ENCODE measurements around the gene GAS2L2.

Gene GAS2L2

DNA sequence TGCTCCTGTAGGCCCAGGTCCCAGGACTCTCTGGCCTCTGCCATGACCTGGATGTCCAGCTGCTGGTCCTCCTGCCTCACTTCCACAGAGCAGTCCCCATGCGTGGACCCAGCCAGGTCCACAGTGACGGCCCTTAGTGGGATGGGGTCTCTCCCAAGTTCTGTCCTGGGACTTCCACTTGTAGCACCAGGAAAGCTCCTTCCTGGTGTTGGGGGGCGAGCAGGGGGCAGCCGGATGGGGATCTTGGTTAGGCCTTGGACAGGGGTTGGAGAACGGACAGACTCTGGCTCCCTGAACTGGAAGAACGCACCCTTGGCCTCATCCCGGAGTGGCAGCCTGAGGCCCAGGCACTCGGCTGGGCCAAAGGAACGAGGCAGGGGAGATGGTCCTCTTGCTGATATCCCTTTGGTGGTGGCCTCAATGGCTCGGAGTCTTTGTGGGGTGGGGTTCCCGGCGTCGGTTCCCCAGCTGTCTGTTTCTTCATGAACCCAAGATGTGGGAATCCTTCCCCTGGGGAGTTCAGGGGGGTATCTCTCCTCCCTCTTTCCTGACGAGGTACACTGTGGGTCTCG is 7.2 kb downstream of the GAS2L2 start:
- no peak for DNase-seq (ENCODE audit: low spot score)

DNA sequence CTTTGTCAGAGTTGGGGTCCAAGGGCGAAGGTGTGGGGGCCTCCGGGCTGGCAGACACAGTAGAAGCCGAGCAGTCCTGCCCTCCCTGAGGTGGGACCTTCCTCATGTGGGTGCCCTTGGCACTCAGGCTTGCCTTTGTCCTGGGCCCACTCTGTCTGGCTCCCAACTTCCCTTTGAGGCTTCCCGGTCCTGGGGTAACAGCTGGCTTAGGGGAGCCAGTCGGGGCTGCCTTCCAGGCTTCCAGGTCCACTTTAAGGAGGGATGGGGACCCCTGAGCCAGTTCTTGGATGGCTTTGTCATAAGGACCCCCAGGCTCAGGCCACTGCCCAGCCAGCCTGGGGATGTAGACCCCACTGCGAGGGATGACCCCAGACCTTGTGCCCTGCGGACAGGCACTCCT is 7.8 kb downstream of the GAS2L2 start:
- no peak for DNase-seq (ENCODE audit: low spot score)

DNA sequence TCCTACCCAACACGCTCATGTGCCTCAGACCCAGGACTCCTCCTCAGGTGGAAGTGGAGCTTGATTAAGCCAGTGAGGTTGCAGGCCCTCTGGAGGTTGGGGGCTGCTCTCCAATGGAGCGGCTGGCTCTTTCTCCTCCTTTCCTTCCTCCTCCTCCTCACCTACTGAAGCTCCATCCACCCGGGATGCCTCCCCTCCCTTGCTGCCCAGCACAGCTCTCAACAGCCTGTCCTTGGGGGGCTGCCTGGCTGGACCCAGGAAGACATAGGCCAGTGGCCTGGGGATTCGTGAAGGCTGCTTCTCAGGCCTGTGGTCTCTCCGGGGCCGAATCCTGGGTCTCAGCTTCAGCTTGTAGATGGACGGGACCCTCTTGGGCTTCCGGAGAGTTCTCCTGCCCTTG is 8.2 kb downstream of the GAS2L2 start:
- DNase-seq (ENCODE audit: low spot score) = no peak

DNA sequence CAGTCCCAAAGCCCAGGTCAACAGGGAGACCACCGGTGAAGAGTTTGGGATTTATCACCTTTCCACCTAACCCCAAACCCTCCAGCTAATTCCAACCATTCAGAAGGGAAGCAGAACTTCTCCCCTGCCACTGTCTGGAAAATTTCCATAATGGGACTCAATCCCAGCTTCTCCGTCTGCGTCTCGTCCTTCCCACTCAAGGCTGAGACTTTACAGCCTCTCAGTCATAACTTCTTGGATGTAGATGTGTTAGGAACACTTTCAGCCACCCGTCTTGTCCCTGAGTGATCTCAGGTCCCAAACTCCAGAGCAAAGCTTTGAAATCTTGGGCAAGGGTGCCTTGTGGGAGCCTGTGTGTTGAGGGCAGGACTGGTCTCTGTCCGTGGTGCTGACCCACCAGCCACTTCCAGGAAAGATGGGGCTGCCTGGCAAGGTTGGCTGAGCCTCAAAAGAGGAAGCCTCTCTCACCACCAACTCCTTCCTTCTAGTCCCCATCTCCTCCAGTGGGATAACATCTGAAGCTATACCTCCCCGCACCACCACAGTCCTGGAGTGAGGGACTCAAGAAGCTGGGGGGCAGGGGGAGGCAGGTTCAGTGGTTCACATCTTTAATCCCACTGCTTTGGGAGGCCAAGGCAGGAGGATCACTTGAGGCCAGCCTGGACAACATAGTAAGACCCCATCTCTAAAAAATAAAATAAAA is 9.3 kb downstream of the GAS2L2 start:
- DNase-seq (ENCODE audit: low spot score) = peak; percentile 74

DNA sequence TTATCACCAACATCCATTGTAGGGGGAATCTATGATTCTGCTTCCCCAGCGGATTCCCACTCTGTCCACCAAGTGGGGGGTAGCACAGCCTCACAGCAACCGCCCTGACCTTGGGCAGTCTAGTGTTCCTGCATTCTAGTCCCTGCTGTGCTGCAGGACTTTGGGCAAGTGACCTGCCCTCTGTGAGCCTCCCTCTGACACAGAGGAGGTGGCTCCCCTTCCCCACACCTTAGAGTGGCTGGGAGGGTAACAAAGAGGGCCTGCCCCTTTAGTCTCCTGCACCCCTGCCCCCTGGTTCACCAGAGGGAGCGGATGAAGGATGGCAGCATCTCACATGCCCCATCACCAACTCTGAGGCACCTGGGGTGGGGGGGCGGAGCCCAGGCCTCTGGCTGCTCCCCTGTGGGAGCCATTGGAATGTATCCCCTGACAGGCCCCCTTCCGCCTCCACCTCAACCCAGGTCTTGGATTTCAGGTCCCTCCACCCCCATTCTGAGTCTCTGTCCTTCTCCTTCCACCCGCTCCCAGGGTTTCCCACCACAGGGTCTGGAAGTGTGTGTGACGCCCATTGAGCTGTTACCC is 10.1 kb downstream of the GAS2L2 start:
- peak; percentile 4 for DNase-seq (ENCODE audit: low spot score)

DNA sequence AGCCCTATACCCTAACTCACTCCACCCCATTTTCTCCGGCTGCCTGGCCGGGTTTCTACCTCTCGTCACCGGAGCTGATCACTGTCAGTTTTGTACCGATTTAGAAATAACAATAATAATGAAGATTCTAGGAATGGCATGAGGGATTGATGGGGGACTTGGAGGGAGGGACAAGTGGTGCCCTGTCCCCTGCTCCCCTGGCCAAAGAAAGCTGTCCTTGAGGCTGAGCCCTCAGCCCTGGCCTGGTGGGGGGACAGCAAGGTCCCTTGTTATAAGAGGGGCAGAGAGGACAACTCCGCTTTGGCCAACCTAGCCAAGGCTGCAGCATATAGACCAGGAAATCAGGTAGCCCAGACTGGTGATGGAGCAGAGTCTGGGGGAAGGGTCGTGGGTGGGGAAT is 10.5 kb downstream of the GAS2L2 start:
- no peak for DNase-seq (ENCODE audit: low spot score)

DNA sequence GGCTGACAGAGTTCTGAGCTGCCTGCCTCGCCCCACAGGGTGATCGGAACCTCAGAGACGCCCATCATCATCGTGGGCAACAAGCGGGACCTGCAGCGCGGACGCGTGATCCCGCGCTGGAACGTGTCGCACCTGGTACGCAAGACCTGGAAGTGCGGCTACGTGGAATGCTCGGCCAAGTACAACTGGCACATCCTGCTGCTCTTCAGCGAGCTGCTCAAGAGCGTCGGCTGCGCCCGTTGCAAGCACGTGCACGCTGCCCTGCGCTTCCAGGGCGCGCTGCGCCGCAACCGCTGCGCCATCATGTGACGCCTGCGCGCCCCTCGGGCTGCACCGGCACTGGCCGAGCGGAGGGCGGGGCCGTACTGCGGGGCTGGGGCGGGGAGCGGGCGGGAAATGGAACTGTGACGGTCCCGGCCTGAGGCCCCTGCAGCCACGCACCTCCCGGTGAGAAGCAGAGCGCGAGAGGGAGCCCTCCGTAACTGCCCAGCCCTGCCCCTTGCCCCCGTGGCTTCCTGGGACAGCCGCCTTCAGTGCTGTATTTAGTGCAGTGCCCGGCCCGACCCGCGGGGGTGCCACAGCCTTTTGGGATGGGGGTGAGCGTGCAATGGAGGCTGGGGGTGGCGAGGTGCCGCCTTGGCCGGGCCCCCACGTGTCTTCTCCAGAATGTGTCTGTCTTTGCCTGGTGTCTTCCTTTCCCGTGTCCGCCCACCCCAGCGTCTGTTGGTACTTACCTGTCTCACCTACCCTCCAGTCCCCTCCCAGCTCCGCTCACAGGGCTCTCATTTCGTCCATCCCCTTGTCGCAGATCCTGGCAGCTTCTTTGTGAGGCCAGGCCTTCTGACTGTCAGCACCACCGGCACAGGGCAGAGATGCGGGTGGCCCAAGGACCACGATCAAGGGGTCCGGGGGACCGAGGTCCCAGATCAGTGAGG is 11.8 kb downstream of the GAS2L2 start:
- DNase-seq (ENCODE audit: low spot score) = no peak

DNA sequence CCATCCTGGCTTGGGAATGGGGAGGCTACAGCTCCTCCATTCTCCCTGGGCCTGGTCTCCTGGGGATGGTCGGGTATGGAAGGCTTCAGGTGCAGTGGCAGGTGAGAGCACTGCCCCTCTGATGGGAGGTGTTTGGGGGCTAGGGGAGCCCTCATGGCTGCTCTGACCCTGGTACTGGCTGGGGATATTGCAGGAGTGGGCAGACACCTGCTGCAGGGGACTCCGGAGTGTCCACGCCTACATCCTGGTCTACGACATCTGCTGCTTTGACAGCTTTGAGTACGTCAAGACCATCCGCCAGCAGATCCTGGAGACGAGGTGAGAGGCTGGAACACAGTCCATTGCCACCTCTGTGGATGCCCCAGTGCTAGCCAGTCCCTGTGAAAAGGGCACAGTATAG is 12.8 kb downstream of the GAS2L2 start:
- no peak for DNase-seq (ENCODE audit: low spot score)

DNA sequence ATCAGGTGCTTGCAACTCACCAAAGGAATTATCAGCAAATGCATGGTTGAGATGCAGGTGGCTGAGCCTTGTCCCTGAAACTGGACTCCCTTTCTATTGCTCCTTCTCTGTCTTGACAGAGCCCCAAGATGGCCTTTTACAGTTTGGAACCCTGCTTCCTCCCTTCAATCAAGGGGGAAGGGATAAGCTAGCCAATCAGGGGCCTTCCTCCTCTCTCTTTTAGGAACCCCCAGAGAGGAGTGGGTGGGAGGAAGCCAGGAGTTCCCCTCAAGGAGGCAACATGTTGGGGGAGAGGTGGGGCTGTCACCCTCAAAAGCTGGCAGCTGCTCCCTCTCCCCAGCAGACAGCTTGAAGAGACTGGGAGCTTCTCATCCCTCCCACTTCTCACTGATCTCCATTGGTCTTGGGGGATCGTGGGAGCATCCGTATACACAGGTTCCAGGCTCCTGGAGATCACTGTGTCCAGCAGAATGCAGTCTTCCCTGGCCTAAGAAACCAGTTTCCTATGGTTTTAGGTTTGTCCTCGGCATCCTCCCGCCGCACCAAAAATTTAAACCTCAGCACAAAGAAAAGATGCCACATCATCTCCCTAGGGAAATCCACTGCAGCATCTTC is 14.4 kb downstream of the GAS2L2 start:
- no peak for DNase-seq (ENCODE audit: low spot score)

DNA sequence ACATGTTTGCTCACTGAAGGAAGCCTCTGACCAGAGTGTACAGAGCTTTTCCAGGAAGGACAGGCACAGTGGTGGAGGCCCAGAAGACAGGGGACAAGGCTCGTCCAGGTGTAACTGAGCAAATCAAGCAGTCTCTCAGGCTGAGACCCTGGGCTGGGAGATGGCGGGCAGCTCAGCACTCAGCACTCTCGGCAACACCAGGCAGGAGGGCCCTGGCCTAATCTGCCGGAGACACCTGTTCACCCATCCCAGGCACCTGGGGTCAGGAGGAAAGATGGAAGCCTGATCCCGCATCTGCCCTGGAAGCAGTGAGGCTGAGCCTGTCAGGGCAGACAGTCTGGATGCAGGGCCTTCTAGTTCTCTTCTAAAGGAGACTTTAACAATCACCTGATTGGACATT is 16.8 kb downstream of the GAS2L2 start:
- no peak for DNase-seq (ENCODE audit: low spot score)

DNA sequence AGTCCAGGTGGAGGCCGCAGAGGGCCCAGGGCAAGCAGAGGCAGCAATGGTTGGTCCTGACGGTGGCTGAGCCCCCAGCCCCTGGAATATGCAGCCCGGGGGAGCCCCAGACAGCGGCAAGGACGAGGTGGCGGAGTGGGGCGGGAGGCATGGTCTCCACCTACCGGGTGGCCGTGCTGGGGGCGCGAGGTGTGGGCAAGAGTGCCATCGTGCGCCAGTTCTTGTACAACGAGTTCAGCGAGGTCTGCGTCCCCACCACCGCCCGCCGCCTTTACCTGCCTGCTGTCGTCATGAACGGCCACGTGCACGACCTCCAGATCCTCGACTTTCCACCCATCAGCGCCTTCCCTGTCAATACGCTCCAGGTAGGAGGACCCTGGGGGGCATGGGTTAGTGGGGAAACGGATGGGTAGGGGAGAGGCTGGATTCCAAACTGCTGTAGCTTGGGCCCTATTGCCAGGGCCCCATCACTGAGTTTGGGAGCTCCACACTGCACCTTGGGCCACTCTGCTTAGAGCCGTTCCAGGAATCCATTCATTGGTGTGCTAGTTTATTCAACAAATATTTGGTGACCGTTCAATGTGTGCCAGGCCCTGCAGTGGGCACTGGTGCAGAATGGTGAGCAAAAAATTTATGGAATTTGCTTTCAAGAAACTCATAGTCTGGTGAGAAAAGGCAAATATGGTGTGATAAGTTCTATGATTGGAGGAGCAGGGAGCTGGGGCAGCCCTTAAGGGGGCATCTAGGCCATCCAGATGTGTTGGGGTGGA is 17.8 kb downstream of the GAS2L2 start:
- no peak for DNase-seq (ENCODE audit: low spot score)

DNA sequence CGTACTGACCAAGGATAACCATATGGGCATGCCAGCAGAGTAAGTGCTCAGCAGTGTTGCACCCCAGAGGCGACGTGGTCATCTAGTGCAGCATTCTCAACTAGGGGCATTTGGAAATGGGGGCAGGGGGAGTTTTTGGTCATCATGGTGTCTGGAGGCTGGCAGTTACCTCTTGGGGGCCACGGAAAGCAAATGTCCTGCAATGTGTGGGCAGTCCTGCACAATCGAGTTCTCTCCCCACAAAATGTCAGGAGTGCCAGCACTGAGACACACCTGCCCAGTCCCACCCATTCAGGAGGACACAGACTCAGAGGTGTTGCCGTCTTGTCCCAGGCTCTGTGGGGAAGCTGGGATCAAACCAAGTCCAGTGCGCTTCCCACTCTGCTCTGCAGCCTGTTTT is 18.6 kb downstream of the GAS2L2 start:
- DNase-seq (ENCODE audit: low spot score) = no peak

DNA sequence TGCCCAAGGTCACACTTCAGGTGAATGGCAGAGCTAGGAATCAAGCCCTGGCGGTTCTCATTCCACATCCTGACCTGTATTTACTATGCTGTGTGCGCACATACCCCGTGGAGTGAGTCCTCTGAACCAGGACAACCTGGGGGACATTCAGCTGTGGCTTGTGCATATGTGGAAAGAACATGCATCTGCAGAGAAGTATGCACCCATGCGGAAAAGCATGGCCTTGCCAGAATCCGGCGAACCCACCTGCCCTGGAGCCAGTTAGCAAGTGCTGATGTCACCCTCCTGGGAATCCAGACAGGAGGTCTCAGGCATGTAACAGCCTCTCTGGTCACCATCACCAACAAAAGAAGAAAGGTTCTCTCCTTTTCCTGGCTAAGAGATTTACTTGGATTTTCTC is 19.7 kb downstream of the GAS2L2 start:
- no peak for DNase-seq (ENCODE audit: low spot score)

DNA sequence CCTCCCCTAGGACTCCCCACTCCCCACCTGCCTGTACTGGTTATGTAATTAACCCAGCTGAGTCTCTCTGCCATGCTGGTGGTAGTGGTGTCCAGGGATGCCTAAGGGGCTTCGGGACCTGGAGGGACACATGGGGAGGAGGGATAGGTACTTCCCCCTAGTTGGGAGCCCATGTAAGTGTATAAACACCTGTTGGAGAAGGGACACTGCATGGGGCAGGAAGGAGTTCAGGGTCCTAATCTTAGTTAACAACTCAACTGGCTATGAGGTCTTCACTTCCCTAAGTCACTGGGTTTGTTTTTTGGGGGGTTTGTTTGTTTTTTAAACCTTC is 20.3 kb downstream of the GAS2L2 start:
- no peak for DNase-seq (ENCODE audit: low spot score)

DNA sequence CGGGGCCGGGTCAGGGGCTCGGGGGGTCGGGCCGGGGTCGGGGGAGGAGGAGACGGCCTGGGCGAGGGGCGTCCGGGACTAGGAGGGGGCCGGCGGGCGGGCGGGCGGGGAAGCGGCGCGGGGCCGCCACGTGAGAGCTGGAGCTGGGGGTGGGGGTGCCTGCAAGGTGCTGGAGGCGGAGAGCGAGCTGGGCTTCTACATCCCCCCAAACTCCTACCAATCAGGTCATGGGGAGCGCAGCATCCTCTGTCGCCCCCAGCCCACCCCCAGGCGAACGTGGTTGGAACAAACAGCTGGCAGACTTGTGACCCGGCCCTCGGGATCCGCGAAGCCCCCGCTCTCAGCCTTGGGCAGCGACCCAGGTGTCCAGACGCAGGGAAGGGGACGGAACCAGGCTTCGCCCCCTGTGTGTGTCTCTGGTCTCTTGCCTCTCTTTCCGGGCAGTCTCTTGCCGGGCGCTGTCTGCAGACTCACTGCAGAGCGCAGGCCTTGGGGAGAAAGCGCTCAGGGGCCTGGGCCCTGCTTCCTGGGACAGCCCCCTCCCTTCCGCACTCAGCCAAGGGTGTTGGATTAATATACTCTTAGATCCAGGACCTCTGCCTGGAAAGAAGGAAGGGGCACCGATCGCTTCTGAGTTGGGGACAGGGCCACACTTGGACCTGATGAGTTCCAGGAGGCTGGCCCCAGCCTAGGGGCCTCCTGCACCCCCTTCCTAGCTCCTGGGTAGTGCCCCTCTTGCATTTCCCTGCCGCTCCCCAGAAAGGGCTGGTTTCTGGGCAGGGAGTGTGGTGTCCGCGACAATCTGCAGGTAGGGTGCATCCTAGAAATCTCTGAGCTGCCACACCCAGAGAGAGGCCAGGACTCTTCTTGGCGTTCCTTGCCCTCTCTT is 20.9 kb downstream of the GAS2L2 start:
- DNase-seq (ENCODE audit: low spot score) = no peak

DNA sequence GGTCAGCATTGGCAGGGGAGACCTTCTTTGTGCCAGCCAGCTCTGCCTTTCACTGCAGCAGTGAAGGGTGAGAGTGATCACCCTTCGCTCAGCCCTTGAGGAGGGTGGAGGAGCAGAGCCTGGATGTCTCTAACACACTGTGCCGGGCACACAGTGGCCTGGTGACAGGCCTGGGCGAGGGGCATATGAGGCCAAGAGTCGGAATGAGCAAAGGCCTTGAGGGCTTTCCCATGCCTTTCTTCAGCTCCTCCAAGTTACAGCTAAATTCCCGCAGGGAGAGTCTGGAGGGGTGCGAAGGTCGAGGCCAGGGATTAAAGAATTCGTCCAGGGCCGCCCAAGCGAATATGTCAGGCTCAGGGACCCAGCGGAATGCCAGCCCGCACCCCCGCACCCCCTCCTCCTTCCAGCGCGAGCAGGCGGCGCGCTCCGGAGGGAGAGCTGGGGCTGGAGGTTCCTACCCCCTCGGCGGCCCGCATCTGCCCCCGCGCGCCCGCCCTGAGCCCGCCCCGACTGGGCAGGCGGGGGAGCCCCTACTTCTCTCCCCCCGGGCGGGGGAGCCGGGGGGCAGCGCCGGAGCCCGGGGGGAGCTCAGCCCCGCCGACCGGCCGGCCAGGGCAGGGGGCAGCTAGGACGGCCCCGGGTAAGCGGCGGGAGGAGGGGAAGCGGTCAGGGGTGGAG is 21.7 kb downstream of the GAS2L2 start, which contains the start of gene RASL10B:
Gene RASL10B (plus strand): TSS at position 401 of the 678 bp plus-strand sequence. CDS start 3,546 bp downstream, outside the sequence.
- DNase-seq (ENCODE audit: low spot score) = peak; percentile 81

DNA sequence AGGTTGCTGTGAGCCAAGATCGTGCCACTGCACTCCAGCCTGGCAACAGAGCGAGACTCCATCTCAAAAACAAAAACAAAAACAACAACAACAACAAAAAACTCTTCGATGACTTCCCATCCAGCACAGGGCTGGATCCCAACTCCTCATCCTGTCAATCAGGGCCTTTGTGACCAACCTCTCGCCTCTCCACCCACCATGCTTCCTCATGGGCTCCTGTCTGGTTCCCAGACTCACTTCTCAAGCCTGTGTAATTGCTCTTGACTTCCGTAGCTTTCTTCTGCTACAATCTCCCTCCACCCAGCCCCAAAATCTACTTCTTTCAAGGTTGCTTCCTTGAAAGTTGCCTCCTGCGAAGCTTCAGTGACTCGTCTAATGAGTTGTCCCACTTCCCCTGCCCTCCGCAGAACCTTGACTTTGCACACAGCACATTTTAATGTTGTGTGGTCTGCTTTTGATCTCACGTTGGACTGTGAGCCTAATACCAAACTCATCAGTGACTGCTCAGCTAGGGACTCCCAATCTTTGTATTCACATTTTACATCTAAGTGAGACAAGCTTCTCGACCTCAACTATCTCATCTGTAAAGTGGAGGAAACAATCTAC is 22.5 kb downstream of the GAS2L2 start:
- no peak for DNase-seq (ENCODE audit: low spot score)

DNA sequence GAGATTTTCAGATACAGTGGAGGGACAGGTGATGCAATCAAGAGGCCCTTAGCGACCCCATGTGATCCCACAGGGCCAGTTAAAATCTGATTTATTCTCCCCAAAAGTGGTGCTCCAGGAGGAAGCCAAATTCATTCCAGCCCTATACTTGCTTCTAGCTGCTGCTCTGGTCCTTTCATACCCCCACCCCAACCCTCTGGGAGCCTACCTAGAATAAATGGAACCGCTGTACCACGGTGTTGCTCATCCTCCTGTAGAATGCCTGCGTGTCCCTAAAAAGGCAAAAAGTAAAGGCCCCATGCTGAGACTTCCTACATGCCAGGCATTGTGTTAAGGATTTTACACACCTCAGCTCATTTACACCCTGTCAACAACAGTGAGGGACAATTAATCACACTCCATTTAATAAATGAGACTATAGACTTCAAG is 23.6 kb downstream of the GAS2L2 start:
- no peak for DNase-seq (ENCODE audit: low spot score)

DNA sequence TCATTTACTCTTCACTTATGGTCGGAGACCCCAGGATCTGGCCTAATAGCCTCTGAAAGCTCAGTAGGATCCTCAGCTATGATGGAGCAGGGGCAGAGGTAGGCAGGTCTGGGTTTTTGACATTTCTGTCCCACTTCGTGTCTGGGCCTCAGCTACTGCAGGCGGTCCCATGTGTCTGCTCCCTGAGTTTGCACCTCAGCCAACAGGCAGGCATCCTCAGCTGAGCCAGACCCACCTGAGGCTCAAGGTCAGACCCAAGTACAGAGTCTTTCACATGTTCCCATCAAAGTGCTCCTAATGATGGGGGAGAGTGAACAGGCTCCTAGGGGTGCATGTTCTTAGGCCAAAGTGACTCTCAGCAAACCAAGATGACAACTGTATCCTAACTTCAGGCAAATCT is 24.5 kb downstream of the GAS2L2 start:
- DNase-seq (ENCODE audit: low spot score) = no peak

All from hepatic stellate cell (primary cell).